Vagina (tissue), 2 donors: ENCODE data around the gene FOXO1. TPM values are rescaled to one million over a fixed set of nuclear protein-coding genes. Genes with fewer than 3 reads are reported as not detected.

Experiments
- DNase-seq, 2 donors: peaks; one replicate each; pipeline ENCODE4 v3.0.0-alpha.2; 2017; ENCODE audit errors: extremely low spot score in 2 of 2
- H3K27ac ChIP-seq: fragments of 200-600 bp; sonication (generic); one replicate; pipeline ENCODE4 v1.5.1; 2019
- H3K27me3 ChIP-seq: fragments of 200-600 bp; sonication (generic); one replicate; pipeline ENCODE4 v1.5.1; 2019
- H3K36me3 ChIP-seq, 2 donors: fragments of 200-600 bp; sonication (generic); one replicate each; pipeline ENCODE4 v1.5.1; 2017 to 2019
- H3K4me1 ChIP-seq: fragments of 200-600 bp; sonication (generic); one replicate; pipeline ENCODE4 v1.5.1; 2019
- H3K4me3 ChIP-seq, 2 donors: fragments of 200-600 bp; sonication (generic); 1 replicate in 1 of 2; 2 replicates in 1 of 2; pipeline ENCODE4 v1.5.1; 2016 to 2019
- H3K9me3 ChIP-seq: fragments of 200-600 bp; sonication (generic); one replicate; pipeline ENCODE4 v1.5.1; 2019
- CTCF ChIP-seq, 3 experiments: fragments of 450-650 bp in 2 of 3; fragments of 200-600 bp in 1 of 3; sonication (generic) in 1 of 3; IDR thresholded peaks; one replicate each; pipeline ENCODE4 v1.5.1; 2017 to 2019; ENCODE audit warnings: antibody characterized with exemption in 3 of 3, mild to moderate bottlenecking in 2 of 3, moderate library complexity in 2 of 3
- POLR2A ChIP-seq, 2 donors: fragments of 450-650 bp; IDR thresholded peaks; one replicate each; pipeline ENCODE4 v1.6.1; 2017; ENCODE audit warnings: antibody characterized with exemption in 2 of 2, mild to moderate bottlenecking in 2 of 2, moderate library complexity in 2 of 2
- POLR2AphosphoS5 ChIP-seq, 2 donors: sonication (generic); formaldehyde crosslinking; IDR thresholded peaks; one replicate each; pipeline ENCODE4 v1.9.0; 2017; ENCODE audit warnings: antibody characterized with exemption in 2 of 2, mild to moderate bottlenecking in 2 of 2, low read depth in 1 of 2; ENCODE audit not compliant: insufficient read depth in 1 of 2
- intact Hi-C: fragments of 100-400 bp; cut with DNase I; formaldehyde crosslinking; loops from one replicate; pipeline ENCODE4 v1.15.1; 2023
- total RNA-seq: library from RNA; depleted of rRNA; stranded (reverse); fragments of >200 nt; gene quantifications from one replicate; pipeline ENCODE4 v1.2.3, GENCODE V29; 2016

FOXO1 gene
- total RNA-seq, 1 donor from 2014 or later = 64.1 TPM

GRCh38 chr13:40530961-40531360 is 135.5 kb downstream of the FOXO1 start:
- no peak overlapping the region for H3K4me3 ChIP-seq
- intact Hi-C loops = no loop called here

GRCh38 chr13:40528881-40529280 is 137.6 kb downstream of the FOXO1 start:
- Histone ChIP-seq H3K27me3 (no peaks in the 10 kb centered on the region), H3K27ac (no peak overlapping the region), H3K9me3 (peaks cover 8% of the 10 kb centered on the region), H3K4me1 (no peaks in the 10 kb centered on the region), H3K4me3 (no peak overlapping the region), H3K36me3 (no peaks in the 10 kb centered on the region)
- DNase-seq = no peak
- TF ChIP-seq CTCF (IDR thresholded peaks at IDR 0.05) (no peak), POLR2A (IDR thresholded peaks at IDR 0.05) (no peak), POLR2AphosphoS5 (IDR thresholded peaks at IDR 0.05; ENCODE audit: insufficient read depth in 1 of 2, low read depth in 1 of 2) (no peak)
- intact Hi-C loops = no loop called here

More at GRCh38 chr13:40530961-40531360, 135.5 kb downstream of the FOXO1 start:
- Histone ChIP-seq H3K27ac (no peak overlapping the region), H3K9me3 (peaks cover 8% of the 10 kb centered on the region), H3K27me3 (no peaks in the 10 kb centered on the region), H3K36me3 (no peaks in the 10 kb centered on the region), H3K4me1 (no peaks in the 10 kb centered on the region)
- DNase-seq = no peak
- TF ChIP-seq POLR2AphosphoS5 (IDR thresholded peaks at IDR 0.05; ENCODE audit: insufficient read depth in 1 of 2, low read depth in 1 of 2) (no peak), CTCF (IDR thresholded peaks at IDR 0.05) (no peak), POLR2A (IDR thresholded peaks at IDR 0.05) (no peak)

GRCh38 chr13:40527914-40528313 is 138.5 kb downstream of the FOXO1 start:
- intact Hi-C loops = no loop called here

GRCh38 chr13:40522282-40522681 is 144.2 kb downstream of the FOXO1 start:
- Histone ChIP-seq H3K4me3 (no peak overlapping the region), H3K27ac (no peak overlapping the region), H3K36me3 (no peaks in the 10 kb centered on the region), H3K9me3 (no peaks in the 10 kb centered on the region), H3K4me1 (no peaks in the 10 kb centered on the region), H3K27me3 (no peaks in the 10 kb centered on the region)
- no peak for DNase-seq
- intact Hi-C loops = no loop called here
- TF ChIP-seq POLR2A (IDR thresholded peaks at IDR 0.05) (no peak), POLR2AphosphoS5 (IDR thresholded peaks at IDR 0.05; ENCODE audit: insufficient read depth in 1 of 2, low read depth in 1 of 2) (no peak), CTCF (IDR thresholded peaks at IDR 0.05) (no peak)

More at GRCh38 chr13:40527914-40528313, 138.5 kb downstream of the FOXO1 start:
- no peak for TF ChIP-seq POLR2AphosphoS5 (IDR thresholded peaks at IDR 0.05; ENCODE audit: insufficient read depth in 1 of 2, low read depth in 1 of 2)
- no peak for TF ChIP-seq POLR2A (IDR thresholded peaks at IDR 0.05)
- TF ChIP-seq CTCF (IDR thresholded peaks at IDR 0.05) = no peak
- no peak overlapping the region for H3K27ac ChIP-seq
- no peaks in the 10 kb centered on the region for H3K4me1 ChIP-seq
- H3K27me3 ChIP-seq = no peaks in the 10 kb centered on the region
- H3K36me3 ChIP-seq = no peaks in the 10 kb centered on the region
- DNase-seq = no peak
- H3K4me3 ChIP-seq = no peak overlapping the region
- H3K9me3 ChIP-seq = peaks cover 8% of the 10 kb centered on the region

GRCh38 chr13:40520916-40521315 is 145.5 kb downstream of the FOXO1 start:
- H3K9me3 ChIP-seq = no peaks in the 10 kb centered on the region
- H3K27me3 ChIP-seq = no peaks in the 10 kb centered on the region
- no peak for DNase-seq
- intact Hi-C loops = no loop called here
- H3K4me1 ChIP-seq = no peaks in the 10 kb centered on the region
- no peak overlapping the region for H3K27ac ChIP-seq
- H3K4me3 ChIP-seq = no peak overlapping the region
- H3K36me3 ChIP-seq = no peaks in the 10 kb centered on the region
- TF ChIP-seq POLR2AphosphoS5 (IDR thresholded peaks at IDR 0.05; ENCODE audit: insufficient read depth in 1 of 2, low read depth in 1 of 2) (no peak), POLR2A (IDR thresholded peaks at IDR 0.05) (no peak), CTCF (IDR thresholded peaks at IDR 0.05) (no peak)
